HG03565 (cell line): ENCODE measurements around the gene ICA1.
"Not testable (repeated sequence)": the region's sequence is repeated elsewhere in the genome, so short reads cannot be mapped to it uniquely, and the experiment has no call there.

Experiments
- ATAC-seq: cut with Tn5 transposase; IDR thresholded peaks from one replicate; pipeline ENCODE4 v1.9.1; 2021; ENCODE audit warnings: mild to moderate bottlenecking, moderate library complexity; ENCODE audit not compliant: unreplicated experiment

ICA1 gene

DNA sequence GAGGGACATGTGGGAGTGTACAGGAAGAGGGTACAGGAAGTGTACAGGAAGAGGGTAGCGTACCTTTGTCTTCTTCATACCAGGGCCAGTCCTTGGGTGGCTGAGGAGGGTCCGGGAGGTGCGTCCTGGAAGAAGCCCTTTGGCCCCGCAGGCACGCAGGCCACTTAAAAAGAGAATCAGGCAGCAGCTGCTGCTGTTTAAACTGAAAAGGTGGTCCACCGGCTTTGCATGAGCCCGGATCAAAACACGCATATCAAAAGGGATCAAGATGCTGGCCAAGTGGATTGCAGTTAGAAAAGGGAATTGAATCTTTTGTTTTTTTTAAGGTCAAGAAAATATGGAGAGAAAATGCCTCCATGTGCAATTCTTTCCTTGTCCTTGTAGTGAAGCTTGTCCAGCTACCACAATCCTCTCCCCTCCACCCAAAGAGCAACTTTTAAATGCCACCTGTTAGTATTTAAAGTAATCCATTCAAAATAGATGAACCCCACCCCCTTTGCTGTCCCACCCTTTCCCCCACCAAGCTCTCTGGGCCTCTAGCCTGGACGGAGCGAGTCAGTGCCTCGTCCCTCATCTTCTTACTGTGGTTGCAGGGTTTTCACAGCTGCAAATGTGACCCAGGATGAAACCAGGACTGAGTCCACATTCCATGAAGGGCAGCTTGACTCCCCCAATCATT, 150.5 kb downstream of the ICA1 start:
- ATAC-seq, result no peak

DNA sequence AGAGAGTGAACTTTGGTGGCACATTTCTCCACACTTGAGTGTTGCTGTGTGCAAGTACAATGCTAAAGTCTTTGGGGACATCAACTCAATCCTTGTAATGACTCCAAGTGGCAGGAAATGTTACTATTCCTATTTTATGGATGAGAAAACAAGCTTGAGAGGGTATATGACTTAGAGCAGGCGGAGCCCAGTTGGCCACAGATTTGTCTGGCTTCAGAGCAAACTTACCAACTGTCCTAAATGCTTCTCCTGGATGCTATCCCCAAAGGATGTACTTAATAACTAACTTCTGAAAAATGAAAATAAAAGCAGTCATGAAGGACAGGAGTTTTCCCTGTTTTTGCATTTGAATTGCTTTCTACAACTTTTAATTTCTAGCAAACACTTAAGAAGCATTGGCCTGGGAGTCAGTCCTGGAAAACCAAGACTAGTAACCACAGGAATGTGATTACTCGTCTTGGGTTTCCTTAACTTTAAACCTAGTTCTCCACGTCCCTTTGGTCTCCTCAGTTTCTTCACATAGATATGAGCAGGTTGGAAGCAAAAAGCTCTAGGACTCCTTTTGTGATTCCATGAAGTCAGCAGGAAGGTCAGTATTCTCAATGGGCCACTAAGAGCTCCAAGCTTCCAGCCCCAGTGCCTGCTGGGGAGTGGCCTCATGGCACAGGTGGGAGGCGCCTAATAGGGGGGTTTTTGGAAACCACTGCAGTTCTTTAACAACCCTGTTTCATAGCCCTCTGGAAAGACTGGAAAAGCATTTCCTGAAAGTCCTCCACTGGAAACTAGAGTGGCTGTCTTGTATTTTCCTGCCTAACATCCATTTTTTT, 152.6 kb downstream of the ICA1 start:
- ATAC-seq, result no peak

- ATAC-seq, result no peak
These were observed 156.4 kb downstream of the ICA1 start for GRCh38 chr7:8105449-8106095.

GRCh38 chr7:8103282-8103681, 158.7 kb downstream of the ICA1 start:
- ATAC-seq, result no peak

DNA sequence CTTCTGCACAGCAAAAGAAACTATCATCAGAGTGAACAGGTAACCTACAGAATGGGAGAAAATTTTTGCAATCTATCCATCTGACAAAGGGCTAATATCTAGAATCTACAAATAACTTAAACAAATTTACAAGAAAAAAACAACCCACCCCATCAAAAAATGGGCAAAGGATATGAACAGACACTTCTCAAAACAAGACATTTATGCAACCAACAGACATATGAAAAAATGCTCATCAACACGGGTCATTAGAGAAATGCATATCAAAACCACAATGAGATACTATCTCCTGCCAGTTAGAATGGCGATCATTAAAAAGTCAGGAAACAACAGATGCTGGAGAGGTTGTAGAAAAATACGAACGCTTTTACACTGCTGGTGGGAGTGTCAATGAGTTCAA, 160.7 kb downstream of the ICA1 start:
- not testable (repeated sequence) for ATAC-seq

- ATAC-seq, result no peak
These were observed 167.5 kb downstream of the ICA1 start for GRCh38 chr7:8094164-8095140.

DNA sequence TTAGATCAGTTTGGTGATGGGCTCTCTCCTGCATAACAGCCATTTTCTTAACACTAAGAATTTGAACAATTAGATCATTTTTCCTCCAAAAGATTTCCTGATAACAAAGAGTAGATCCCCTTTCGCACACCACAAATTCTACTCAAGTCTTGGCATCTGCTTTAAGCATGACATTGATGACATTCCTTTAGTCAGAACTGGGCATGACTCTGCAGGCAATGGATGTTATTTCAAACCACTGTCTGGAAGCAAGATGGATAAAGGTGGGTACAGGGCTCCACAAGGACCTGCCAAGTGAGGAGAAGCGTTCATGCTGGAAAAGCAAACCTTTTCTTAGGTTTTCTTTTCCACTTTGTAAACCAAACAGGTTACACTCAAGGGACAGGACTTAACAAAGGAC, 169.8 kb downstream of the ICA1 start:
- ATAC-seq, result no peak

DNA sequence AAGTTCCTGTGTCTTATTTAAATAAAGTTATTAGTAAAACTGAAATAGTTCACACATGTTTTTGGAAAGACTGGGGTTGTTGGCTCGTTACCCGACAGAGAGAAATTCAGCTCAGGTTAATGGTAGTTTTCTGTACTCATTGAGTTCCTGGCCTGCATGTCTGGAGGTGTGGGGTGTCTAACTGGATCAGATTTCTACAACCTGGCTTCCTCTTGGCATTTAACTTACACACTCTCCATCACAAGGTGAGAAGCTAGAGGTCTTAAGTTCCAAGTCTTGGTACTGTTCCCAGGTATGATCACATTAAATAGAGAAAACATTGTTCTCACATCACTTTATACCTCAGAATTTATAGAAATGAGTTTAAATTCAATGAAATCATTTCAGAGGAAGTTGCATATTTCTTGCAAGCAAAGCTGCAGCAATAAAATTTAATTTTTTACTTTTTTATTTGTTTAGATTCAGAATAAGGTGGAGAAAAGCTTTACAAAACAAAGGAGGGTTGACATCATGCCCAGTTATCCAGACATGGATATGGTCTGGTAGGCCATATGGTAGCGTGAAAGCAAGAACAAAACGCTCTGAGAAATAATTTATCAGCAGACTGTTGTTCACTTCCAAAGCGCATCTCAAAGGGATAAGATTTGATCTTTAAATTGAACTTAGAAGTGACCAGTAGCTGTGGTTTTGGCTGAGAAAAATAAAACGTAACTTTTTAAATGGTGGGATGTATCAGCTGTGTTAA, 172.8 kb downstream of the ICA1 start:
- ATAC-seq, result no peak

DNA sequence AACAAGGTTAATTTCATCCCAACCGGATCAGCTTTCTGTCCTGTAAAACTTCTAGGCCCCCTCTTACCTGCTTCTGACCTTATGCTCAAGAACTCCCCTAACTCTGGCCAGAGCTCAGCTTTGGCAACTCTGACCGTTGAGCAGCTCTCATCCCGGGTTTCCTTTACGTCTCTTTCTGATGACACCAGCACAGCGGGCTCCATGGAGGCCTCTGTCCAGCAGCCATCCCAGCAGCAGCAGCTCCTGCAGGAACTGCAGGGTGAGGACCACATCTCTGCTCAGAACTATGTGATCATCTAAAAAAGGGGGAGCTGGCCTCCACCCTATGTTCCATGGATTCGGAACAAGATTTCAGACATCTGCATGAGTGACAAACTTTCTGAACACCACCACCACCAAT, 175.7 kb downstream of the ICA1 start:
- ATAC-seq, result no peak

- no peak for ATAC-seq
These were observed 176.5 kb downstream of the ICA1 start for GRCh38 chr7:8085420-8085819.

DNA sequence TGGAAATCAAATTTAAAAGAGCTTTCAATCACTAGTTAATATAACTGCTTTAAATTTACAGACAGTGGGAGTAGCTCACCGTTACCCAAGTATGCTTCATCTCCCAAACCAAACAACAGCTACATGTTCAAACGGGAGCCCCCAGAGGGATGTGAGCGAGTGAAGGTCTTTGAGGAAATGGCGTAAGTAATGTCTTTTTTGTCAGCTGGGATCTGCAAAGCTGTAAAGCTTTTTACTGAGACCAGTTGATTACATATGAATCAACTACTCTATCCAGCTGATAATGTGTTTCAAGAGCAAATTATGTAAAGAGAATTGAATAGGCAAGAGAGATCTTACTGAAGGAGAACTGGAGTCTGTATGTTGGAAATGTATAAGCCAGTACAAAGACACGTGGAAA, 177.1 kb downstream of the ICA1 start:
- ATAC-seq, result no peak

DNA sequence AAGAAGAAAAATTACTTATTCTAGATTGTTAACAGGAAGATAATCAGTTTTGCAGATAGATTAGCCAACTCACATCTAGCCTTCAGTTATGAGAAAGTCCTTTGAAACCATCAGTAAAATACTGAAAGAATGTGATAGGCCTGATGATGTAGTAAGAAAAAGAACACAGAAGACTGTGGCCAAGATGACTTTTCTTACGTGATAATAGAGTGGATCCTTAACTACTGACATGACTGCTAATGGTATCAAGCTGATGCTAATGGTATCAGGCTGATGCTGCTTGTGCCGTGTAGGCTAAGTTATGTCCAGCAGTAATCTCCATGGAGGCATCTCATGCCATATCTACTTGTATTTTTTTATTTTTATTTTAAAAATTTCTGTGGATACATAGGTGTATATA, 179.2 kb downstream of the ICA1 start:
- ATAC-seq, result no peak

- no peak for ATAC-seq
These were observed 183.5 kb downstream of the ICA1 start for GRCh38 chr7:8078418-8078817.

DNA sequence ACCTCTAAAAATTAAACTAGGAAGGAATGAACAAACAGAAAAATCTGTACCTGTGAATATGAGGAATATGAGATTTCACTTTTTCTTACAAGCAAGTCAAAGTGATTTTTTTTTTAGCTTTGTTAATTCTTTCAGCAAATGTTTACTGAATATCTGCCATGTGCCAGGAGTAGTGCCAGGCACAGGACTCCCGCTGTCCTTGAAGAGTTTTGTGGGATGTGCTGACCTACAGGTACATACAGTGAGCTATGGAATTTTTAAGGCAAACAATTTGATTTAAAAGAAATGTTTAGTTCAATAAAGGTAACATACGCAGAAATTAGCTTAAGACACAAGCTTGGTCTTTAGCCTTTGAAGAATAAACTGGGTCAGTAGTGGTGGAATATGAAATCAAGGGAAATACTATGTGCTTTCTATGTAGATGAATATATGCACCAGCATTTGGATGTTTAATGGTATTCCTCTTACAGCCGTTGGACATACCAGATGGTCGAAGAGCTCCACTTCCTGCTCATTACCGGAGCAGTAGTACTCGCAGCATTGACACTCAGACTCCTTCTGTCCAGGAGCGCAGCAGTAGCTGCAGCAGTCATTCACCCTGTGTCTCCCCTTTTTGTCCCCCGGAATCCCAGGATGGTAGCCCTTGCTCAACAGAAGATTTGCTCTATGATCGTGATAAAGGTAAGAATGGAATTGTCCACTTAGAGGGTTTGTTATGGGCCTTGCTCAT, 191.4 kb downstream of the ICA1 start:
- ATAC-seq, result no peak

GRCh38 chr7:8068892-8069686, 192.9 kb downstream of the ICA1 start:
- ATAC-seq, result no peak

GRCh38 chr7:8065356-8065813, 196.6 kb downstream of the ICA1 start:
- no peak for ATAC-seq

GRCh38 chr7:8064828-8065227, 197.1 kb downstream of the ICA1 start:
- ATAC-seq, result no peak

DNA sequence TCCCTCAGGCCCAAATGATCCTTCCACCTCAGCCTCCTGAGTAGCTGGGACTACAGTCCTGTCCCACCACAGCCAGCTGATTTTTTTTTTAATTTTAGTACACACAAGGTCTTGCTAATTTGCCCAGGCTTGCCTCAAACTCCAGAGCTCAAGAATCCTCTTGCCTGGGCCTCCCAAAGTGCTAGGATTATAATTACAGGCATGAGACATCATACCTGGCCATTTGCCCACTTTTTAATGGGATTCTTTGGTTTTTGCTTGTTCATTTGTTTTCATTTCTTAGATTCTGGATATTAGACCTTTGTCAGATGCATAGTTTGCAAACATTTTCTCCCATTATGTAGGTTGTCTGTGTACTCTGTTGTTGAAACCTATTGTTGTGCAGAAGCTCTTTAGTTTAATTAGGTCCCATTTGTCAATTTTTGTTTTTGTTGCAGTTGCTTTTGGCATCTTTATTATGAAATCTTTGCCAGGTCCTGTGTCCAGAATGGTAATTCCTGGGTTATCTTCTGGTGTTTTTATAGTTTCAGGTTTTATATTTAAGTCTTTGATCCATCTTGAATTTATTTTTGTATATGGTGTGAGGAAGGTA, 198.2 kb downstream of the ICA1 start:
- no peak for ATAC-seq
